MM.1S (cell line): ENCODE measurements around the gene RPS6KC1.

Experiments used
- EZH2phosphoT487 ChIP-seq: fragments of 300-600 bp; sonication (generic); IDR thresholded peaks from 2 replicates; pipeline ENCODE4 v1.6.1; 2018; ENCODE audit warnings: antibody characterized with exemption, low read length
- TF ChIP-seq, protein P1 (sequence below): fragments of 300-600 bp; sonication (generic); IDR thresholded peaks from 2 replicates; pipeline ENCODE4 v1.5.1; 2016; ENCODE audit warnings: antibody characterized with exemption, low read length, mixed read lengths

DNA sequence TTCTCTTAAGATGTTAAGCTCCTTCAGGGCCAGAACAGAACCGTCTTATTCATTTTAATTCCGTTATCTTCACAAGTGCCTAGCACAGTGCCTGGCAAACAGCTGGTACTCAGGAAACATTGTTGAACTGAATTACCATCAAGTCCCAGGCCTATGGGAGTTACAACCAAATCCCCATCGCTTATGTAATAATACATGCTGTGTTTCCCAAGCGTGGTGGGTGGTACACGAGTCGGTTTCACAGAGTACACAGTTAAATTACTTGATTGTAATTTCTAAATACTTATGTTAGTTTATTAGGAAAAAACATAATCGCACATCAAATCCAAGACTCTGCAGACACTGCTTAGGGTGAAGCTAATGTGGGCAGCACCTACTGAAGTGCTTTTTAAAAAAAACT lies 36.4 kb upstream of the RPS6KC1 start:
- TF ChIP-seq, protein P1, sequence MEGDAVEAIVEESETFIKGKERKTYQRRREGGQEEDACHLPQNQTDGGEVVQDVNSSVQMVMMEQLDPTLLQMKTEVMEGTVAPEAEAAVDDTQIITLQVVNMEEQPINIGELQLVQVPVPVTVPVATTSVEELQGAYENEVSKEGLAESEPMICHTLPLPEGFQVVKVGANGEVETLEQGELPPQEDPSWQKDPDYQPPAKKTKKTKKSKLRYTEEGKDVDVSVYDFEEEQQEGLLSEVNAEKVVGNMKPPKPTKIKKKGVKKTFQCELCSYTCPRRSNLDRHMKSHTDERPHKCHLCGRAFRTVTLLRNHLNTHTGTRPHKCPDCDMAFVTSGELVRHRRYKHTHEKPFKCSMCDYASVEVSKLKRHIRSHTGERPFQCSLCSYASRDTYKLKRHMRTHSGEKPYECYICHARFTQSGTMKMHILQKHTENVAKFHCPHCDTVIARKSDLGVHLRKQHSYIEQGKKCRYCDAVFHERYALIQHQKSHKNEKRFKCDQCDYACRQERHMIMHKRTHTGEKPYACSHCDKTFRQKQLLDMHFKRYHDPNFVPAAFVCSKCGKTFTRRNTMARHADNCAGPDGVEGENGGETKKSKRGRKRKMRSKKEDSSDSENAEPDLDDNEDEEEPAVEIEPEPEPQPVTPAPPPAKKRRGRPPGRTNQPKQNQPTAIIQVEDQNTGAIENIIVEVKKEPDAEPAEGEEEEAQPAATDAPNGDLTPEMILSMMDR = no peak
- no peak for TF ChIP-seq EZH2phosphoT487
